Measurements from ENCODE around the gene SFR1. TPM values are rescaled to one million over a fixed set of nuclear protein-coding genes. Genes with fewer than 3 reads are reported as not detected.

SFR1 gene
- total and polyA plus RNA-seq, 5 donors = 7.0 to 8.4 (median 7.1) TPM

GRCh38 chr10:104088239-104088638 lies 33.7 kb upstream of the SFR1 start:
- H3K4me3 ChIP-seq (ENCODE audit: low read length) = no peak overlapping the region
- no peaks in the 10 kb centered on the region for H3K9me3 ChIP-seq (ENCODE audit: control insufficient read depth, low read length)
- no peak overlapping the region for H3K27ac ChIP-seq (ENCODE audit: low read length)
- 92% methylated on average over 5 of the region's 5 CpGs for WGBS
- DNase-seq = no peak
- intact Hi-C loops (cut with DNase I) = no loop called here
- no peaks in the 10 kb centered on the region for H3K27me3 ChIP-seq (ENCODE audit: control insufficient read depth, insufficient read depth)
- H3K4me1 ChIP-seq (ENCODE audit: control insufficient read depth, insufficient read depth, low read length) = no peaks in the 10 kb centered on the region
- ATAC-seq = no peak

GRCh38 chr10:104089621-104090020 lies 32.4 kb upstream of the SFR1 start:
- ATAC-seq (no peak), DNase-seq (no peak)
- intact Hi-C loops (cut with DNase I) = no loop called here
- H3K4me1 ChIP-seq (ENCODE audit: control insufficient read depth, insufficient read depth, low read length) = no peaks in the 10 kb centered on the region
- WGBS = 80% methylated on average over 3 of the region's 3 CpGs
- H3K27ac ChIP-seq (ENCODE audit: low read length) = no peak overlapping the region
- H3K4me3 ChIP-seq (ENCODE audit: low read length) = no peak overlapping the region
- H3K27me3 ChIP-seq (ENCODE audit: control insufficient read depth, insufficient read depth) = no peaks in the 10 kb centered on the region
- H3K9me3 ChIP-seq (ENCODE audit: control insufficient read depth, low read length) = no peaks in the 10 kb centered on the region

- 57% methylated on average over 2 of the region's 2 CpGs for WGBS
- no peak for ATAC-seq
- Histone ChIP-seq H3K4me1 (ENCODE audit: control insufficient read depth, insufficient read depth, low read length) (no peaks in the 10 kb centered on the region), H3K27me3 (ENCODE audit: control insufficient read depth, insufficient read depth) (no peaks in the 10 kb centered on the region), H3K4me3 (ENCODE audit: low read length) (no peak overlapping the region), H3K9me3 (ENCODE audit: control insufficient read depth, low read length) (no peaks in the 10 kb centered on the region), H3K27ac (ENCODE audit: low read length) (no peak overlapping the region)
- no peak for DNase-seq
- intact Hi-C loops (cut with DNase I) = no loop called here
Measured at GRCh38 chr10:104090611-104091010, 31.4 kb upstream of the SFR1 start.

GRCh38 chr10:104092749-104093148 lies 29.2 kb upstream of the SFR1 start:
- no peak overlapping the region for H3K4me3 ChIP-seq (ENCODE audit: low read length)
- H3K27me3 ChIP-seq (ENCODE audit: control insufficient read depth, insufficient read depth) = no peaks in the 10 kb centered on the region
- ATAC-seq (no peak), DNase-seq (no peak)
- intact Hi-C loops (cut with DNase I) = no loop called here
- H3K9me3 ChIP-seq (ENCODE audit: control insufficient read depth, low read length) = no peaks in the 10 kb centered on the region
- no peaks in the 10 kb centered on the region for H3K4me1 ChIP-seq (ENCODE audit: control insufficient read depth, insufficient read depth, low read length)
- no peak overlapping the region for H3K27ac ChIP-seq (ENCODE audit: low read length)

GRCh38 chr10:104096692-104097091 lies 25.3 kb upstream of the SFR1 start:
- intact Hi-C loops (cut with DNase I) = no loop called here
- WGBS = 89% methylated on average over 2 of the region's 2 CpGs
- no peak for ATAC-seq
- H3K27ac ChIP-seq (ENCODE audit: low read length) = no peak overlapping the region
- no peaks in the 10 kb centered on the region for H3K4me1 ChIP-seq (ENCODE audit: control insufficient read depth, insufficient read depth, low read length)
- DNase-seq = no peak
- no peaks in the 10 kb centered on the region for H3K27me3 ChIP-seq (ENCODE audit: control insufficient read depth, insufficient read depth)
- no peaks in the 10 kb centered on the region for H3K9me3 ChIP-seq (ENCODE audit: control insufficient read depth, low read length)
- no peak overlapping the region for H3K4me3 ChIP-seq (ENCODE audit: low read length)

GRCh38 chr10:104098358-104098925 lies 23.5 kb upstream of the SFR1 start:
- 92% methylated on average over 4 of the region's 4 CpGs for WGBS

GRCh38 chr10:104099269-104099668 lies 22.7 kb upstream of the SFR1 start:
- intact Hi-C loops (cut with DNase I) = no loop called here
- WGBS = 66% methylated on average over 3 of the region's 3 CpGs

More at GRCh38 chr10:104098358-104098925, 23.5 kb upstream of the SFR1 start:
- Histone ChIP-seq H3K4me3 (ENCODE audit: low read length) (no peak overlapping the region), H3K9me3 (ENCODE audit: control insufficient read depth, low read length) (no peaks in the 10 kb centered on the region), H3K4me1 (ENCODE audit: control insufficient read depth, insufficient read depth, low read length) (no peaks in the 10 kb centered on the region), H3K27ac (ENCODE audit: low read length) (no peak overlapping the region), H3K27me3 (ENCODE audit: control insufficient read depth, insufficient read depth) (no peaks in the 10 kb centered on the region)
- ATAC-seq = no peak
- intact Hi-C loops (cut with DNase I) = no loop called here
- no peak for DNase-seq

GRCh38 chr10:104099941-104100340 lies 22.0 kb upstream of the SFR1 start:
- intact Hi-C loops (cut with DNase I) = no loop called here
- Histone ChIP-seq H3K4me1 (ENCODE audit: control insufficient read depth, insufficient read depth, low read length) (no peaks in the 10 kb centered on the region), H3K4me3 (ENCODE audit: low read length) (no peak overlapping the region), H3K27ac (ENCODE audit: low read length) (no peak overlapping the region), H3K27me3 (ENCODE audit: control insufficient read depth, insufficient read depth) (no peaks in the 10 kb centered on the region), H3K9me3 (ENCODE audit: control insufficient read depth, low read length) (no peaks in the 10 kb centered on the region)
- no peak for ATAC-seq
- no peak for DNase-seq

More at GRCh38 chr10:104099269-104099668, 22.7 kb upstream of the SFR1 start:
- H3K27me3 ChIP-seq (ENCODE audit: control insufficient read depth, insufficient read depth) = no peaks in the 10 kb centered on the region
- H3K27ac ChIP-seq (ENCODE audit: low read length) = no peak overlapping the region
- no peaks in the 10 kb centered on the region for H3K4me1 ChIP-seq (ENCODE audit: control insufficient read depth, insufficient read depth, low read length)
- H3K4me3 ChIP-seq (ENCODE audit: low read length) = no peak overlapping the region
- ATAC-seq (no peak), DNase-seq (no peak)
- no peaks in the 10 kb centered on the region for H3K9me3 ChIP-seq (ENCODE audit: control insufficient read depth, low read length)

GRCh38 chr10:104100795-104101194 lies 21.2 kb upstream of the SFR1 start:
- Histone ChIP-seq H3K9me3 (ENCODE audit: control insufficient read depth, low read length) (no peaks in the 10 kb centered on the region), H3K4me3 (ENCODE audit: low read length) (no peak overlapping the region), H3K27me3 (ENCODE audit: control insufficient read depth, insufficient read depth) (no peaks in the 10 kb centered on the region), H3K27ac (ENCODE audit: low read length) (no peak overlapping the region), H3K4me1 (ENCODE audit: control insufficient read depth, insufficient read depth, low read length) (no peaks in the 10 kb centered on the region)
- WGBS = 0% methylated on average over 1 of the region's 1 CpG
- intact Hi-C loops (cut with DNase I) = no loop called here
- DNase-seq = no peak
- no peak for ATAC-seq

- H3K4me1 ChIP-seq (ENCODE audit: control insufficient read depth, insufficient read depth, low read length) = no peaks in the 10 kb centered on the region
- WGBS = 61% methylated on average over 1 of the region's 1 CpG
- intact Hi-C loops (cut with DNase I) = no loop called here
- H3K27ac ChIP-seq (ENCODE audit: low read length) = no peak overlapping the region
- no peak overlapping the region for H3K4me3 ChIP-seq (ENCODE audit: low read length)
- ATAC-seq (no peak), DNase-seq (no peak)
- H3K27me3 ChIP-seq (ENCODE audit: control insufficient read depth, insufficient read depth) = no peaks in the 10 kb centered on the region
- H3K9me3 ChIP-seq (ENCODE audit: control insufficient read depth, low read length) = no peaks in the 10 kb centered on the region
Measured at GRCh38 chr10:104101902-104102301, 20.1 kb upstream of the SFR1 start.

GRCh38 chr10:104103956-104104355 lies 18.0 kb upstream of the SFR1 start:
- DNase-seq (no peak), ATAC-seq (no peak)
- WGBS = 58% methylated on average over 1 of the region's 1 CpG
- Histone ChIP-seq H3K9me3 (ENCODE audit: control insufficient read depth, low read length) (no peaks in the 10 kb centered on the region), H3K4me3 (ENCODE audit: low read length) (no peak overlapping the region), H3K4me1 (ENCODE audit: control insufficient read depth, insufficient read depth, low read length) (no peaks in the 10 kb centered on the region), H3K27me3 (ENCODE audit: control insufficient read depth, insufficient read depth) (no peaks in the 10 kb centered on the region), H3K27ac (ENCODE audit: low read length) (no peak overlapping the region)
- intact Hi-C loops (cut with DNase I) = no loop called here

GRCh38 chr10:104104418-104104817 lies 17.6 kb upstream of the SFR1 start:
- no peaks in the 10 kb centered on the region for H3K27me3 ChIP-seq (ENCODE audit: control insufficient read depth, insufficient read depth)
- H3K27ac ChIP-seq (ENCODE audit: low read length) = no peak overlapping the region
- ATAC-seq = no peak
- no peak for DNase-seq
- WGBS = 2% methylated on average over 1 of the region's 1 CpG
- no peaks in the 10 kb centered on the region for H3K9me3 ChIP-seq (ENCODE audit: control insufficient read depth, low read length)
- intact Hi-C loops (cut with DNase I) = no loop called here
- no peaks in the 10 kb centered on the region for H3K4me1 ChIP-seq (ENCODE audit: control insufficient read depth, insufficient read depth, low read length)
- H3K4me3 ChIP-seq (ENCODE audit: low read length) = no peak overlapping the region
